Stimulated activated CD8-positive, alpha-beta memory T cell treated with anti-CD3 and anti-CD28 coated beads, Interleukin-15, amount 100 ng/mL, for 48 hours (primary cell): ENCODE results near the gene ASMTL.
"Not testable (repeated sequence)": the region's sequence is repeated elsewhere in the genome, so short reads cannot be mapped to it uniquely, and the experiment has no call there.

ENCODE experiments used
- DNase-seq, 2 donors: peaks; one replicate each; pipeline ENCODE4 v3.0.0-alpha.2; 2020; ENCODE audit warnings: low read depth in 2 of 2

The ASMTL gene

GRCh38 chrX:1403867-1404266 lies 48.8 kb downstream of the ASMTL start:
- not testable (repeated sequence) for DNase-seq

- no peak for DNase-seq
These were observed 49.5 kb downstream of the ASMTL start for GRCh38 chrX:1403228-1403627.

GRCh38 chrX:1401611-1402430 lies 50.9 kb downstream of the ASMTL start:
- DNase-seq: no peak

GRCh38 chrX:1400742-1401471 lies 51.8 kb downstream of the ASMTL start:
- no peak for DNase-seq

- DNase-seq: no peak
These were observed 52.7 kb downstream of the ASMTL start for GRCh38 chrX:1400049-1400448.

GRCh38 chrX:1398431-1399340 lies 54.0 kb downstream of the ASMTL start:
- no peak for DNase-seq

GRCh38 chrX:1397441-1398270 lies 55.1 kb downstream of the ASMTL start:
- DNase-seq: no peak

- no peak for DNase-seq
These were observed 55.7 kb downstream of the ASMTL start for GRCh38 chrX:1397001-1397400.

- no peak for DNase-seq
These were observed 57.0 kb downstream of the ASMTL start for GRCh38 chrX:1395646-1396216.

- no peak for DNase-seq
These were observed 57.8 kb downstream of the ASMTL start for GRCh38 chrX:1394731-1395501.

- no peak for DNase-seq
These were observed 58.7 kb downstream of the ASMTL start for GRCh38 chrX:1393871-1394615.

- DNase-seq: peak in 1 of 2 donors; percentile 40
These were observed 60.2 kb downstream of the ASMTL start for GRCh38 chrX:1392376-1393068.

GRCh38 chrX:1391707-1392375 lies 60.9 kb downstream of the ASMTL start, which contains the start of gene SLC25A6:
Gene SLC25A6 (minus strand): TSS chrX:1392113. CDS start chrX:1392009, 104 bp downstream.
- DNase-seq: peak; percentile 99 to 100

- peak in 1 of 2 donors; percentile 90 for DNase-seq
These were observed 61.4 kb downstream of the ASMTL start for GRCh38 chrX:1391370-1391706.

GRCh38 chrX:1390621-1391369 lies 61.9 kb downstream of the ASMTL start:
- DNase-seq: no peak

GRCh38 chrX:1389993-1390285 lies 62.8 kb downstream of the ASMTL start:
- no peak for DNase-seq

- no peak for DNase-seq
These were observed 63.3 kb downstream of the ASMTL start for GRCh38 chrX:1389181-1389992.
